ENCODE results near the gene BORCS5.

GRCh38 chr12:12482959-12483358 is 126.1 kb downstream of the BORCS5 start:
- no peak for TF ChIP-seq CTCF (IDR thresholded peaks at IDR 0.05; ENCODE audit: low read length)
- TF ChIP-seq EZH2 (IDR thresholded peaks at IDR 0.05; ENCODE audit: borderline replicate concordance, low read length), result no peak

All from OCI-LY1 (cell line).